Activated naive CD8-positive, alpha-beta T cell treated with anti-CD3 and anti-CD28 coated beads, Interleukin-2, amount 50 U/mL, for 24 hours (primary cell): Measurements from ENCODE around the gene ZNF512.
"Not testable (repeated sequence)": the region's sequence is repeated elsewhere in the genome, so short reads cannot be mapped to it uniquely, and the experiment has no call there.

Experiments
- ATAC-seq: fragments of 150-1000 bp; cut with Tn5 transposase; one replicate; pipeline ENCODE4 v1.10.0; 2021
- DNase-seq: peaks from one replicate; pipeline ENCODE4 v3.0.0; 2021
- H3K27ac Mint-ChIP-seq: one replicate; pipeline ENCODE4 v1.8.0; 2021; ENCODE audit warnings: mild to moderate bottlenecking, mixed read lengths
- H3K27me3 Mint-ChIP-seq: one replicate; pipeline ENCODE4 v1.8.0; 2021; ENCODE audit warnings: mixed read lengths
- H3K36me3 Mint-ChIP-seq: one replicate; pipeline ENCODE4 v1.8.0; 2021; ENCODE audit warnings: low read depth, mixed read lengths
- H3K4me1 Mint-ChIP-seq: one replicate; pipeline ENCODE4 v1.8.0; 2021; ENCODE audit warnings: mixed read lengths
- H3K4me3 Mint-ChIP-seq: one replicate; pipeline ENCODE4 v1.8.0; 2021; ENCODE audit warnings: mild to moderate bottlenecking, moderate library complexity, mixed read lengths
- H3K9me3 Mint-ChIP-seq: one replicate; pipeline ENCODE4 v1.8.0; 2021; ENCODE audit warnings: mixed read lengths

The ZNF512 gene, protein sequence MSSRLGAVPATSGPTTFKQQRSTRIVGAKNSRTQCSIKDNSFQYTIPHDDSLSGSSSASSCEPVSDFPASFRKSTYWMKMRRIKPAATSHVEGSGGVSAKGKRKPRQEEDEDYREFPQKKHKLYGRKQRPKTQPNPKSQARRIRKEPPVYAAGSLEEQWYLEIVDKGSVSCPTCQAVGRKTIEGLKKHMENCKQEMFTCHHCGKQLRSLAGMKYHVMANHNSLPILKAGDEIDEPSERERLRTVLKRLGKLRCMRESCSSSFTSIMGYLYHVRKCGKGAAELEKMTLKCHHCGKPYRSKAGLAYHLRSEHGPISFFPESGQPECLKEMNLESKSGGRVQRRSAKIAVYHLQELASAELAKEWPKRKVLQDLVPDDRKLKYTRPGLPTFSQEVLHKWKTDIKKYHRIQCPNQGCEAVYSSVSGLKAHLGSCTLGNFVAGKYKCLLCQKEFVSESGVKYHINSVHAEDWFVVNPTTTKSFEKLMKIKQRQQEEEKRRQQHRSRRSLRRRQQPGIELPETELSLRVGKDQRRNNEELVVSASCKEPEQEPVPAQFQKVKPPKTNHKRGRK

DNA sequence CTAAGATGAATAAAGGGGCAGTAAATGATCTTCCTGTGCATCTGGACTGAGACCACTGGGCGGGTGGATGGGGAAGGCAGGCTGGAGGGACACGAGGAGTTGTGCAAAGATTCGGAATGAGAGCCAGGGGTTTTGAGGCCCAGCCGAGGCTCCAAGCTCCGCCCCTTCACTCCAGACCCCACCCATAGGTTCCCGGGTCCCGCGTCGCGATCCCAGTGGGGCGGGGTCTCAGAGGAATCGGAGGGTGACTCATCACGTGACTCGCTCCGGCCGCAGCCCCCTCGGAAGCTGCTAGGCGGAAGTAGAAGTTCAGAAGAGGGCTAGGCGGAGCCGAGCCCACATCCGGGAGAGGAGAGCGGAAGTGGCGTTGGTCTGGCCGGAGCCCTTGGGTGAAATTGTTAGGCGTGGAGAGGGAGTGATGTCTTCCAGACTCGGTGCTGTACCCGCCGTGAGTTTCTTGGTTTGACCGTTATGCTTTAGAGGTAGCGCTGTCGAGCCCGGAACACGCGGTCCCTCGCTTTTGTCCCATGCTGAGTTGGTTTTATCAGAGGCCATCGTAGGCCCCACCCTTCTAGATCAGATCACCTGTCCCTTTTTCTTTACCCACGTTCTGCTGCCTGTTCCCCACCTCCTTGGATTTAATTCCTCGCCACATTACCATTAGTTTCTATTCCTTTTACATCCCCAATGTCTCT, at the start of gene ZNF512:
TSS of gene ZNF512 (plus strand) at position 348 of the 695 bp plus-strand sequence. CDS start at position 419, 71 bp downstream.
- DNase-seq (peak; percentile 87), ATAC-seq (peak; percentile 90)
- no peaks in the 10 kb centered on the region for H3K27me3 Mint-ChIP-seq
- H3K9me3 Mint-ChIP-seq = peaks cover 11% of the 10 kb centered on the region
- H3K4me1 Mint-ChIP-seq = peaks cover 46% of the 10 kb centered on the region
- peaks cover 28% of the 10 kb centered on the region for H3K36me3 Mint-ChIP-seq
- peak within 1 kb of the TSS; percentile 95 for H3K4me3 Mint-ChIP-seq
- H3K27ac Mint-ChIP-seq = peak within 1 kb of the TSS; percentile 90

DNA sequence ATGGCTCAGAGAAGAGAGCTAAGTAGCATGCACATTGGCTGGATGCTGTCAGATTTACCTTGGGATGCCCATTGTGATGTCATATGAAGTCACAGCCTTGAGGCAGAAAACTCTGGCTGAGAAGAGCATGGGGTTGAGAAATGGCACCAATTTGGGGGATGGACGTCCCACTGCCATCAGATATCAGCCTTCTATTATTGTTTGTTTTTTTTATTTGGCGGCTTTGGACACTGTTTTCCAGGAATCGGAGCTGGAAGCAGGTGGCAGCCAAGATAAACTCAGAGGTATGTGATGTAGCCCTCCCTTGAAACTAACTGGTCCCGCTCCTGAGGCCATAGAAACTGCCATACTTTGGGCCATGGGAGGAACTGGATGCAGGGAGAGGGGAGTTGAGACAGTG, 45.6 kb upstream of the ZNF512 start:
- H3K27ac Mint-ChIP-seq = no peak overlapping the region
- H3K27me3 Mint-ChIP-seq = no peaks in the 10 kb centered on the region
- H3K36me3 Mint-ChIP-seq = no peaks in the 10 kb centered on the region
- H3K9me3 Mint-ChIP-seq = no peaks in the 10 kb centered on the region
- H3K4me1 Mint-ChIP-seq = no peaks in the 10 kb centered on the region
- ATAC-seq (no peak), DNase-seq (no peak)
- H3K4me3 Mint-ChIP-seq = no peak overlapping the region

DNA sequence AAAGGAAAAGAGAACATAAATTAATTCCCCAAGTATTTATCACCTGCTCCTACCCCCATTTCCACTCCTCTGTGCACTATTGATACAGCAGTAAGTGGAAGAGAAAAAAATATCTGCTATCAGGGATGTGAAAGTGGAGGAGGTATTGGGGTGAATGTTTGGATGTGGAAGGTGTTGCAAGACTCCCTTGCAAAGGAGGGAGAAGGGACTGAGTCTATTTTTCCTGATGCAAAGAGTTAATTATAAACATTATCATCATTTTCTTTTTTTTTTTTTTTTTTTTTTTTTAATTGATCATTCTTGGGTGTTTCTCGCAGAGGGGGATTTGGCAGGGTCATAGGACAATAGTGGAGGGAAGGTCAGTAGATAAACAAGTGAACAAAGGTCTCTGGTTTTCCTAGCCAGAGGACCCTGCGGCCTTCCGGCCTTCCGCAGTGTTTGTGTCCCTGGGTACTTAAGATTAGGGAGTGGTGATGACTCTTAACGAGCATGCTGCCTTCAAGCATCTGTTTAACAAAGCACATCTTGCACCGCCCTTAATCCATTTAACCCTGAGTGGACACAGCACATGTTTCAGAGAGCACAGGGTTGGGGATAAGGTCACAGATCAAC, 43.9 kb upstream of the ZNF512 start:
- H3K4me1 Mint-ChIP-seq, DNase-seq, H3K27ac Mint-ChIP-seq, ATAC-seq, H3K4me3 Mint-ChIP-seq, H3K27me3 Mint-ChIP-seq, H3K9me3 Mint-ChIP-seq, H3K36me3 Mint-ChIP-seq: not testable (repeated sequence)

DNA sequence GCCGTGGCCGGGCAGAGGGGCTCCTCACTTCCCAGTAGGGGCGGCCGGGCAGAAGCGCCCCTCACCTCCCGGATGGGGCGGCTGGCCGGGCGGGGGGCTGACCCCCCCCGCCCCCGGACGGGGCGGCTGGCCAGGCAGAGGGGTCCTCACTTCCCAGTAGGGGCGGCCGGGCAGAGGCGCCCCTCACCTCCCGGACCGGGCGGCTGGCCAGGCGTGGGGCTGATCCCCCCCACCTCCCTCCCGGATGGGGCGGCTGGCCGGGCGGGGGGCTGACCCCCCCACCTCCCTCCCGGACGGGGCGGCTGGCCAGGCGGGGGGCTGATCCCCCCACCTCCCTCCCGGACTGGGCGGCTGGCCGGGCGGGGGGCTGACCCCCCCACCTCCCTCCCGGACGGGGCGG, 43.2 kb upstream of the ZNF512 start:
- H3K4me1 Mint-ChIP-seq, H3K4me3 Mint-ChIP-seq, H3K9me3 Mint-ChIP-seq, H3K36me3 Mint-ChIP-seq, H3K27ac Mint-ChIP-seq, DNase-seq, H3K27me3 Mint-ChIP-seq, ATAC-seq: not testable (repeated sequence)

DNA sequence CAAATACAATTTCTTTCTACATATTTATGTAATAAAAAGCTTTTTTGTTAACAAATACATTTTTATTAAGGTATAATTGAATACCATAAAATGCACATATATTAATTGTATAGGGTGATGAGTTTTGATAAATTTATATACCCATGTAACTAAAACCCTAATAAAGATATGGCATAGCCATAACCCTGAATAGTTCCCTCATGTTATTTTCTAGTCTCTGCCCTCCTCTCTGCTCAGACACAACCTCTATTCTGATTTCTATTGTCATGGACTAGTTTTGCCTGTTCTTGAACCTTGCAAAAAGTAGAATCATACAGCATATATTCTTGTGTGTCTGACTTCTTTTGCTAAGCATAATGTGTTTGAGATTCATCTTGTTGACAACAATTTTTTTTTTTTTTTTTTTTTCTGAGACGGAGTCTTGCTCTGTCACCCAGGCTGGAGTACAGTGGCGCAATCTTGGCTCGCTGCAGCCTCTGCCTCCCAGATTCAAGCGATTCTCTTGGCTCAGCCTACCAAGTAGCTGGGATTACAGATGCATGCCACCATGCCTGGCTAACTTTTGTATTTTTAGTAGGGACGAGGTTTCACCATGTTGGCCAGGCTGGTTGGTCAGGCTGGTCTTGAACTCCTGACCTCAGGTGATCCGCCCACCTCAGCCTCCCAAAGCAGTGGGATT, 38.6 kb upstream of the ZNF512 start:
- no peak overlapping the region for H3K4me3 Mint-ChIP-seq
- no peaks in the 10 kb centered on the region for H3K36me3 Mint-ChIP-seq
- H3K9me3 Mint-ChIP-seq = no peaks in the 10 kb centered on the region
- H3K4me1 Mint-ChIP-seq = no peaks in the 10 kb centered on the region
- no peak overlapping the region for H3K27ac Mint-ChIP-seq
- DNase-seq (no peak), ATAC-seq (no peak)
- no peaks in the 10 kb centered on the region for H3K27me3 Mint-ChIP-seq

DNA sequence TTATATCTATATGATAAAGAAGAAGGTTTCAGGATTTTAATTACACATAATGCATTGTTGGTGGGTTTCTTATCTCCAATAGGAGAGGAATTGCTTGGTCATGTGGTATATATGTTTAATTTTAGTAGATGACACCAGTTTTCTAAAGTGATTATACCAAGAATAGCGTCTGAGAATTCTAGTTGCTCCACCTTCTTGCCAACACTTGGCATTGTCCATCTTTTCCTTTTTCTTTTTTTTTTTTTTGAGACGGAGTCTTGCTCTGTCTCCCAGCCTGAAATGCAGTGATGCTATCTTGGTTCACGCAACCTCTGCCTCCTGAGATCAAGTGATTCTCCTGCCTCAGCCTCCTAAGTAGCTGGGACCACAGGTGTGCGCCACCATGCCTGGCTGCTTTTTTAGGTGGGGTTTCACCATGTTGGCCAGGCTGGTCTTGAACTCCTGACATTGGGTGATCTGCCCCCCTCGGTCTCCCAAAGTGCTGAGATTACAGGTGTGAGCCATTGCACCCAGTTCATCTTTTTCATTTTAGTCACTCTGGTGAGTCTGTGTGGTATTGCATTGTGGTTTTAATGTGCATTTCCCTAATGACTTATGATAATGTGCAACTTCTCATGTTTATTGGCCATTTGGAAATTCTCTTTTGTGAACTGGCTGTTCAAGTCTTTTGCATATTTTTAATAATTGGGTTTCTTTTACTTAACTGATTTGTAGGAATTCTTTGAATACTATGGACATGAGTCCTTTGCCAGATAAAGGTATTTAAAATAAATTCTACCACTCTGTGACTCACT, 37.3 kb upstream of the ZNF512 start:
- no peaks in the 10 kb centered on the region for H3K36me3 Mint-ChIP-seq
- no peak overlapping the region for H3K27ac Mint-ChIP-seq
- no peaks in the 10 kb centered on the region for H3K27me3 Mint-ChIP-seq
- DNase-seq (no peak), ATAC-seq (no peak)
- no peaks in the 10 kb centered on the region for H3K4me1 Mint-ChIP-seq
- H3K9me3 Mint-ChIP-seq = no peaks in the 10 kb centered on the region
- no peak overlapping the region for H3K4me3 Mint-ChIP-seq

DNA sequence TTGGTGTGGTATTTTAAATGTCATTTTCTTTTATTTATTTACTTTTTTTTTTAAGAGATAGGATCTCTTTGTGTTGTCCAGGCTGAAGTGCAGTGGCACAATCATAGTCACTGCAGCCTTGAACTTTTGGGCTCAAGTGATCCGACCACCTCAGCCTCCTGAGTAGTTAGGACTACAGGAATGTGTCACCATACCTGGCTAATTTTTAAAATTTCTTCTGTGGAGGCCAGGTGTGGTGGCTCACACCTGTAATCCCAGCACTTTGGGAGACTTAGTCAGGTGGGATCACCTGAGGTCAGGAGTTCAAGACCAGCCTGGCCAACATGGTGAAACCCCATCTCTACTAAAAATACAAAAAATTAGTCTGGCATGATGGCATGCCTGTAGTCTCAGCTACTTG, 33.5 kb upstream of the ZNF512 start:
- Mint-ChIP-seq H3K27ac (no peak overlapping the region), H3K4me3 (no peak overlapping the region), H3K4me1 (no peaks in the 10 kb centered on the region), H3K9me3 (no peaks in the 10 kb centered on the region), H3K27me3 (peaks cover 10% of the 10 kb centered on the region), H3K36me3 (no peaks in the 10 kb centered on the region)
- no peak for DNase-seq
- no peak for ATAC-seq

DNA sequence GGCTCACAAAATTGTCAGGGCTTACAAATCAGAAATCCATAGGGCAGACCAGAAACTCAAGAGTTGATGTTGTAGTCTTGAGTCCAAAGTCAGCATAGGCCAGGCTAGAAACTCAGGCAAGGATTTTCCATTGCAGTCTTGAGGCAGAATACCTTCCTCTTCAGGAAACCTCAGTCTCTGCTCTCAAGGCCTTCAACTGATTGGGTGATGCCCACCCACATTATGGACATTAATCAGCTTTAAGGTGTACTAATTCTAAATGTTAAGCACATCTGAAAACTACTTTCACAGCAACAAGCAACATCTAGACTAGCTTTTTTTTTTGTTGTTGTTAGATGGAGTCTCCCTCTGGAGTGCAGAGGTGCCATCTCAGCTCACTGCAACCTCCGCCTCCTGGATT, 31.3 kb upstream of the ZNF512 start:
- H3K27me3 Mint-ChIP-seq = peaks cover 17% of the 10 kb centered on the region
- no peaks in the 10 kb centered on the region for H3K36me3 Mint-ChIP-seq
- H3K4me3 Mint-ChIP-seq = no peak overlapping the region
- H3K9me3 Mint-ChIP-seq = no peaks in the 10 kb centered on the region
- no peaks in the 10 kb centered on the region for H3K4me1 Mint-ChIP-seq
- H3K27ac Mint-ChIP-seq = no peak overlapping the region
- DNase-seq (no peak), ATAC-seq (no peak)

DNA sequence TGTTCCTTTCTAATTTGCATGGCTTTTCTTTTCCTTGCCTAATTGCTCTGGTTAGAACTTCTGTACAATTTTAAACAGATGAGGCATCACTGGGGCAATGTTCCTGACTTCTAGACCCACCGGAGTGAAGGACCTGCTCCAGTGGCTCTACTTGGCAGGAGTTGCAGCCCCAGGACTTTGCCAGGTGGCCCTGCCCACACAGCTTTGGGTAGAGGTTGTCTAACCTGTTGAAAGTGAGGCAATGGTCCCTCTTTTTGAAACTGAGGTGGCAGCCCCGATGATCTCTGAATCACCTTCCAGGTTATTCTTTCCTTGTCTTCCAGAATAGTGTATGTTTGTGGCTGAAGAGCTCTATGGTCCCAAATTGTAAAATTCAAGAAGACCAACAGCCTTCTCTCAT, 29.9 kb upstream of the ZNF512 start:
- Mint-ChIP-seq H3K4me3 (no peak overlapping the region), H3K36me3 (no peaks in the 10 kb centered on the region), H3K4me1 (no peaks in the 10 kb centered on the region), H3K27ac (no peak overlapping the region), H3K9me3 (no peaks in the 10 kb centered on the region), H3K27me3 (peaks cover 17% of the 10 kb centered on the region)
- ATAC-seq = no peak
- DNase-seq = no peak

DNA sequence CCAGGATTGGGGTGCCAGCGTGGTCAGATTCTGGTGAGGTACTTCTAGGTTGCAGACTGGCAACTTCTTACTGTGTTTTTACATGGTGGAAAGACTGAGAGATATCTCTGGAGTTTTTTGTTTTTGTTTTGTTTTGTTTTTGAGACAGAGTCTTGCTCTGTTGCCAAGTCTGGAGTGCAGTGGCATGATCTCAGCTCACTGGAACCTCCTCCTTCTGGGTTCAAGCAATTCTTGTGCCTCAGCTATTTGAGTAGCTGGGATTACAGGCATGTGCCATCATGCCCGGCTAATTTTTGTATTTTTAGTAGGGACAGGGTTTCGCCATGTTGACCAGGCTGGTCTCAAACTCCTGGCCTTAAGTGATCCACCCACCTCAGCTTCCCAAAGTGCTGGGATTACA, 28.4 kb upstream of the ZNF512 start:
- not testable (repeated sequence) for DNase-seq, H3K27ac Mint-ChIP-seq, H3K4me1 Mint-ChIP-seq, H3K4me3 Mint-ChIP-seq, H3K36me3 Mint-ChIP-seq, H3K9me3 Mint-ChIP-seq, ATAC-seq
- H3K27me3 Mint-ChIP-seq = peaks cover 19% of the 10 kb centered on the region

DNA sequence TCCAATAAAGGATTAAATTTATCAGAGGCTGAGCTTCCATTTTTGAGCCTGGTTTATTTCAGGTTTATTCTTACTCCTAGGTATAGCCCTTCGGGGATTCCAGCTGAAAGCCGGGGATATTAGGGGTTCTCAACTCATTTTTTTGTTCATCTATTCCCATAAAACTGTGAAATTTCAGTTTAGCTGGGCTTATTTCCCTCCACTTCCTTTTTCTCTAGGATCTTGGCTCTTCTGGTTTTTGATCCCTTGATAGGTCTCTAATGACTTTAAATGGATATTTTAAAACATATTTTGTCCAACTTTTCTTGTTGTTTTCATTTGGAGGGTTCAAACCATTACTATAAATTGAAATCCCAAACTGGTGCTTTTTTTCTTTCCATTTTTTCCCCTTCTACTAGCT, 23.6 kb upstream of the ZNF512 start:
- Mint-ChIP-seq H3K9me3 (no peaks in the 10 kb centered on the region), H3K4me1 (no peaks in the 10 kb centered on the region), H3K36me3 (no peaks in the 10 kb centered on the region), H3K27ac (no peak overlapping the region), H3K4me3 (no peak overlapping the region), H3K27me3 (peaks cover 15% of the 10 kb centered on the region)
- DNase-seq (no peak), ATAC-seq (no peak)

DNA sequence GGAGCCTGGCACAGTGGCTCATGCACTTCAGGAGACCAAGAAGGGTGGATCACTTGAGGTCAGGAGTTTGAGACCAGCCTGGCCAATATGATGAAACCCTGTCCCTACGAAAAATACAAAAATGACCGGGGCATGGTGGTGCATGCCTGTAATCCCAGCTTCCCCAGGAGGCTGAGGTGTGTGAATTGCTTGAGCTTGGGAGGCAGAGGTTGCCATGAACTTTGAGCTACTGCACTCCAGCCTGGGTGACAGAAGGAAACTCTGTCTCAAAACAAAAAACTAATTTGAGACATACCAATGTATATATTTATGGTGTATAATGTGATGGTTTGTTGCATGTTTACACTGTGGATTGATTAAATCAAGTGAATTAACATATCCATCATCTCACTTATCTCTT, 21.8 kb upstream of the ZNF512 start:
- DNase-seq = no peak
- Mint-ChIP-seq H3K27me3 (peaks cover 16% of the 10 kb centered on the region), H3K27ac (no peak overlapping the region), H3K36me3 (no peaks in the 10 kb centered on the region), H3K9me3 (no peaks in the 10 kb centered on the region), H3K4me3 (no peak overlapping the region), H3K4me1 (no peaks in the 10 kb centered on the region)
- no peak for ATAC-seq

DNA sequence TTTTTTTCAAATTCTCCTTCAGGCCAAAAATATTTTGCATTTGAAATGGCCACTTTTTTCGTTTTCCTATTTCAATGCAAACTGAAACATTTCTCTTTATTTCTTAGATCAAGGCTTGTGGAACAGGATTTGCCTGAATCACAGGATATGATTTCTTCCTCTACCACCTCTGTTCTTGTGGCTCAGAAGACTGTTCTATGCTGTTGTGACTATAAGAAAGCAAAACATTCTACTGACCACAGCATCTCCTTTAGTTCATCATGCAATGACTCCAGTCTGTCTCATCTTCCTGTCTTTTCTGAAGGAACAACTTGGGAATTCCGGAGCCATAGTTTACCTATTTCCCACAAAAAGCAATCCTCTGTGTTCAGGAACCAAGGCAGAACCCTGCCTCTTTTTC, 16.2 kb upstream of the ZNF512 start:
- peaks cover 36% of the 10 kb centered on the region for H3K27me3 Mint-ChIP-seq
- H3K4me1 Mint-ChIP-seq = no peaks in the 10 kb centered on the region
- no peaks in the 10 kb centered on the region for H3K36me3 Mint-ChIP-seq
- no peak overlapping the region for H3K4me3 Mint-ChIP-seq
- H3K9me3 Mint-ChIP-seq = peaks cover 2% of the 10 kb centered on the region
- no peak overlapping the region for H3K27ac Mint-ChIP-seq
- ATAC-seq (no peak), DNase-seq (no peak)

DNA sequence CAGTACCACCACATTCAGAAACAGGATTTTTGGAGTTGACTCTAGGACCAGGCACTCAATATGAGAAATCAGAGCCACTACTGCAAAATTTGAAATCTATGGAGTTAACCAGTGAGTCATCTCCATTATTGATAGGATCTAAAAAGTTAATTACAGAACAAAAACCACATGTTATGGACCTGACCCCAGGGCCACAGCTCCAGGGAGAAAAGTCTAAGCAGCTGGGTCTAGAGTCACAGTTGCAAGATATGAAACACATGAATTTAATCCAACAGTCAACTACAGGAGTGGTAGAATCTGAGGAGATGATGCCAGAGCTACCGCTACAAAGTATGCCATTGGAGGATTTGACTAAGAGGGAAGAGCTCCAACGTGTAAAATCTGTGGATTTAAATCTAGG, 13.4 kb upstream of the ZNF512 start:
- DNase-seq (no peak), ATAC-seq (no peak)
- no peak overlapping the region for H3K27ac Mint-ChIP-seq
- H3K9me3 Mint-ChIP-seq = peaks cover 10% of the 10 kb centered on the region
- H3K36me3 Mint-ChIP-seq = no peaks in the 10 kb centered on the region
- peaks cover 1% of the 10 kb centered on the region for H3K4me1 Mint-ChIP-seq
- H3K4me3 Mint-ChIP-seq = no peak overlapping the region
- H3K27me3 Mint-ChIP-seq = peaks cover 31% of the 10 kb centered on the region
